NCI-H524 (cell line): Measurements from ENCODE around the gene CFAP73.
"Not testable (repeated sequence)": the region's sequence is repeated elsewhere in the genome, so short reads cannot be mapped to it uniquely, and the experiment has no call there.

Experiments used
- DNase-seq, 2 experiments: peaks; one replicate each; lab custom pipeline; 2025; lab: John Stamatoyannopoulos, UW

The CFAP73 gene

DNA sequence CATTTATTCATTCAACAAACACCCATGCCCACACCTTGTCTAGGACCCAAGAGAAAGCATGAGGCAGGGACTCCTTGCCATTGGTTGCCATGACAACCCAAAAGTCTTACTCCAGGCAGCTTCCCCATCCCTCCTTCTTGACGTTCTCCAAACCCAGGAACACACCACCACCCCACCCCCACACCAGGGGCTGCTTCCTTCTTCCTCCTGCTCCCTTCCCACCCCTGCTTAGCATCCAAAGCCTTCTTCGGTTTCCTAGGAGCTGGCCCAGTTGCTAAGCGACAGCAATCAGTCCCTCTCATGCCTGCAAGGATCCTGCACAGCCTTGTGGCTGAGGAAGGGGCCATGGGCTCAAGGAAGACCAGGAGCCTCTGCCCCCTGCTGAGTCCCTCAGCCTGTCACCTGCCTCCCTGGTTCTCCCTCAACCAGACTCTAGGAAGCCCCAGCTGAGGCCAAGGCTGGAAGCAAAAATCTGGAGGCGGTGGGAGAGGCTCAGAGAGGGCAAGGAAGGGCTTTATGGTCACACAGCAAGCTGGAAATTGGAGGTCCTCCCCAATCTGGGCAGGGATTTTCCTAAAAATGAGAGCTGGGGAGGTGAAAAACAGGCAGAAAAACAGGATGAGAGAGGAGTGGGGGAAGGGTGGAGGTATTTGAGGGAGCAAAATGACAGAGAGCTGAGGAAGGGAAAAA lies 29.4 kb upstream of the CFAP73 start:
- DNase-seq = peak in 1 of 2 experiments; percentile 17

GRCh38 chr12:113120670-113121370 lies 28.7 kb upstream of the CFAP73 start:
- DNase-seq = no peak

- no peak for DNase-seq
These were observed 21.7 kb upstream of the CFAP73 start for GRCh38 chr12:113127791-113128199.

DNA sequence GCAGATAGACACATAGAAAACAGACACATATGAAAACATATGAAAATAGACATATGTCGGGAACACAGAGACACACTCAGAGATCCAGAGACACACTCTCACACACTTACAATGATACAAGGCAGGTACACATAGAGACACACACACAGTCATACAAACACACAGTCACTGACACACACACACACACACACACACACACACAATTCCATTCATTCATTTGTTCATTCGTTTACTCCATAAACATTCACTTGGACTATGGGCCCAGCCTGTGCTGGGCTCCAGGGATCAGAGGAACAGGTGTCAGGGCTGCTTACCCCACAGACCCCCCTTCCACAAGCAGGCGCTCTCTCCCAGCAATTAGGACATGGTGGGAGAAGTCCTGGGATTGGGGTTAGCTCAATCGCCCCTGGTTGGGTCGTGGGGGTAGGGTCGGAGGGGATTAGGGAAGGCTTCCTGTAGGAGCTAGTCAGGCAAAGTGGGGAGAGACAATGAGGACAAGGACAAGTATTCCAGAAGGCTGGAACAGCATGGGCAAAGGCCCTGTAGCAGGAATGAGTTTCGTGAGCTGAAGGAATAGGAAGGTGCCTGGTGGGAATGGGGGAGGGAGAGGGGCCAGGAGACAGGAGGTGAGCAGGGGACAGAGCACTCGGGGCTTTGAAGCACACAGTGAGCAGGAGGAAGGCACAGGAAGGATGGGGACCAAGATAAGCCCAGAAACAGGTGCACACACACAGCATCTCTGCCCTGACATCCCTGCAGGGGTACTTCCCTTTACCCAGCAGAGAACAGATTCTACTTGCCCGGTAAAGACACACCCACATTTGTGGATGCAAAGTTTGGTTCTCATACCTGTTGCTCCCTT lies 20.5 kb upstream of the CFAP73 start:
- no peak for DNase-seq

DNA sequence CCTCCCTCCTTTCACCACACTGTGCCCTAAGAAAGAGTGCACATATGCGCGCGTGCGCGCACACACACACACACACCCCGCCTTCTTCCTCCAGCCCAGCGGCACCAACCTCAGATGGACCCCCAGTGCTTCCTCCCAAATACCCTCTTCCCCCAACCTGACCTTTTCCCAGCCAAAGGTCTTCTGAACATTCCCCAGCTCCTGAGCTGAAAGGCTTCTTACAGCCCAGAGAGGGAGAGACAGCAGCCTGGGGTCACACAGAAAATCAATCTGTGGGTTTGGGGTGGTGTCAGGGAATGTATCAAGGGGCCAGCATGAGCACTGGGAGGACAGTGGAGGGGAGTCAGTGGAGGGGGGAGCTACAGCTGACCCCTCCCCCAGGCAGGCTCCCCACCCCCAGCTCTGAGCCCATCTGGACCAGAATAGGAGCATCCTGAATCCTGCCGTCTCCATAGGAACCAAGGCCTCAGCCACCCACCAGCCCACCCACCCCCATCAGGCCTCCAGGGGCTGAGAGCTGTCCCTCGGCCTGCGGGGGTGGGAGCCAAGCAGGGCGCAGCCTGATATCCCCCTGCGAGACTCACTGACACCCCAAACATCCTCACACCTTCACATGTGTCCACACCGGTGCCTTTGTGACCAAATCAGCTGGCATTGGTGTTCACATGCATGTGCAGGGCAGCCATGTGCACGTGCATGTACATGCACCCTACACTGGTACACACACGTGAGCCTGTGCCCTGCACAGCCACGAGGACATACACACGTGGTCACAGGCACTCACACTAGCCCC lies 19.7 kb upstream of the CFAP73 start:
- DNase-seq = no peak

DNA sequence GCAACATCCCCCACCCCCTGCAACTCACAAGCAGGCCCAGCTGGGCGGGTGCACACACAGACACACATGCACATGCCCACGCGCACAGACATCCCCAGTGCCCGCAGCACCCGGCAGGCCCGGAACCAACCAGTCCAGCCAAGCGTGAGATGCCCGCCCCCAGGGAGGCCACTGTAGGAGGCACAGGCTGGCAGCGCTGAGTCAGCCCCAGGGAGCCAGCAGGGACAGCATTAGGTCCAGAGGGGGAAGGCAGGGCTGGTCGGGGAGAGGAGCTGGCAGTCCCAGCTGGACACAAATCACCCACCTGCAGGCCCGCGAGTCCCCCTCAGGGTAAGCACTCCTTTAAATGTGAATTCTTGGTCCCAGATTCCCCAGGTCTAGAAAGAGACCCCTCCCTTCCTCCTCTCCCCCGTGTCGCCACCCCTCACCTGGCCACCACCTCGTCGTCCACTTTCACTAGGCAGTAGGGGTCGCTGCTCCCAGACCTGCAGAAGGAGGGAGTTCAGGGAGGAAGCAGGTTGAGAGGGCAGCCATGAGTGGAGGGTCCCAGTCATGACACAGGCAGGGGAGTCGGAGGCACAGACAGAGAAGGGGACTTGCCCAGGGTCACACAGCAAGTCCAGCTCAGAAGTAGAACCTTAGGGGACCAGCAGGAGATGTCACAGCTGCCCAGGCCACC lies 18.9 kb upstream of the CFAP73 start:
- DNase-seq = no peak

GRCh38 chr12:113131556-113131955 lies 18.0 kb upstream of the CFAP73 start:
- no peak for DNase-seq

DNA sequence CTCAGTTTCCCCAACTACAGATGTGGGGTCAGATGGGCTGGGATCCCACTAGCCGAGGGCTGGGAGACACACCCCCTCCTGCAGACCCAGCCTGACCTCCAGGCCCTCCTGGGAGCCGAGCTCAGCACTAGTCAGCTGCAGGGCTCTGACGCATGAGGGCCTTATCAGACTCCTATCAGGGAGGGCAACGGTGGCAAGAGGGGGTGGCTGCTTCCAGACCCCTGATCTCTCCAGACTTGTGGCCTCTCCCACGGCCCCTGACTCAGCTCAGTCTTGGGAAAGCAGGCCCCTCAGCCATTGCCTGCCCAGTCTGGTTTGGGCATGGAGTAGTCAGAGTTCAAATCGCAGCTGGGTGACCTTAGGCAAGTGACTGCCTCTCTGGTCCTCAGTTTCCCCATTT lies 16.5 kb upstream of the CFAP73 start:
- DNase-seq = no peak

DNA sequence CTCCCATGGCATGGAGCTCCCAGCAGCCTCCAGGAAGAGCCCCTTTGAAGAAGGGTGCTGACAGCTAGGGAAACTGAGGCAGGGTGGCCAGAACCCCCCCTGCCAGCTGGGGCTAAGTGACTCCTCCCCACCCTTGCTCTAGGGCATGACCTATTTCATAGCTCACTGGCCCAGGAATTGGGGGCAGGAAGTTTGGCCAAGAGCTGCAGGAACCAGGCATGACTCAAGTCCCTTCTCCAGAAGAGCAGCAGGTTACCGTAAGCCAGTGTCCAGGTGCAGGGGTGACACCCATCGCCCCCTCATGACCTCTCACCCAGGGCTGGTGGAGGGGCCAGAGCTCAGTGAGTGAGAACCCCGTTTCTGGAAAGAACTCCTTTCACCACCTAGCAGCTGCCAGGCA lies 15.9 kb upstream of the CFAP73 start:
- no peak for DNase-seq

GRCh38 chr12:113134071-113134470 lies 15.5 kb upstream of the CFAP73 start:
- no peak for DNase-seq

DNA sequence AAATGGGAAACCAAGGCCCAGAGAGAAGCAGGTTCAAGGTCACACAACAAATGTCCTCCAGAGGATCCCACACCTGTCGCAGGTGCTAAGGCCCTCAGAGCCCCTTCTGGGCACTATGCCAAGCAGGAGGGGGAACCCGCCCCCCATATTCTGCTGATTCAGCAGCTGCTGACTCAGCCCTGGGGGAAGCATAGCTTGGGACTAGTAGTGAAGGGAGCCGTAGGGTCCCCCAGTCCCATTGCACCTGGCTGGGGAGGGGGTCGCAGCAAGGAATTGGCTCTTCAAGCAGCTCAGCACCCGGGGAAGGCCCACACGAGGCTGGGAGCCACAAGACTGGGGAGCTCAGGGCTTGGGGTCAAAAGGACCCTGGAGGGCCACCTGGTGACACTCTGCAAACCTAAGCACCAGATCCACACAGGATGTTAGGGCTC lies 15.0 kb upstream of the CFAP73 start:
- DNase-seq = no peak

- DNase-seq = peak in 1 of 2 experiments; percentile 49
These were observed 14.1 kb upstream of the CFAP73 start, which contains the start of gene RASAL1 for GRCh38 chr12:113135178-113136127. Gene RASAL1 (minus strand): TSS chr12:113135761. CDS start chr12:113135462, 299 bp downstream.

DNA sequence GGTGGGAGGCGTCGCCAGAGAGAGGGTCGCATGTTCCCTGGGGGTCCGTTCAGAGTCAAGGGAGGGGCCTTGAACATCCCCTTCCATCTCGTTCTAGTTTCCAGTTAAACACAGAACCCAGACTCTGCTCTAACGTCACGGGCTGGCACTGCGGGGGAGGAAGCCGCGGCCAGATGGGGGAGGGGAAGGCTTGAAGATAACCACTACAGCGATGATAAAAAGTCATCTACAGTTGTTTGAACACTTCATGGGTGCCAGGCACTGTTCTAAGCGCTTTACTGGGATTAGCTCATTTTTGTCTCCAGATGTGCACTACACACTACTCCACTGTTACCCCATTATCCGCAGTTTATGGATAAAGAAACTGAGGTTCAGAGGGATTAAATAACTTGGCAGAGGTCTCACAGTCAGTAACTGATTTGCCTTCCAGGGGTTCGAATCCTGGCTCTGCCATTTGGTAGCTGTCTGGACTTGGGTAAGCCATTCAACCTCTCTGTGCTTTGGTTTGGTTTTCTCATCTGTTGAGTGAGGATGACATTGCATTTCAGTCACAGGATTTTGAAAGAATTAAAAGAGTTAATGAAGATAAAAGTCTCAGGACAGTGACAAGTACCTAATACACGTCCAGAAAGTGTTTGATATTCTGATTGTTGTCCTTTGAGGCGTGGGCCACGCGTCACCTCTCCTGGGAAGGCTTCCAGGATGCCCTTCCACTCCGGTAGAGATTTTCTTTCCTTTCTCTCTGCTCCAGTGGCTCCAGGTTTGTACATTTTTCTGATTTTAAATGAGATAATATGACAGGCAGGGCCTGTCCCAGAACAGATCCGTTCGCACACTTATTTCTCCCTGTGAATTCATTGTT lies 13.2 kb upstream of the CFAP73 start:
- DNase-seq = no peak

DNA sequence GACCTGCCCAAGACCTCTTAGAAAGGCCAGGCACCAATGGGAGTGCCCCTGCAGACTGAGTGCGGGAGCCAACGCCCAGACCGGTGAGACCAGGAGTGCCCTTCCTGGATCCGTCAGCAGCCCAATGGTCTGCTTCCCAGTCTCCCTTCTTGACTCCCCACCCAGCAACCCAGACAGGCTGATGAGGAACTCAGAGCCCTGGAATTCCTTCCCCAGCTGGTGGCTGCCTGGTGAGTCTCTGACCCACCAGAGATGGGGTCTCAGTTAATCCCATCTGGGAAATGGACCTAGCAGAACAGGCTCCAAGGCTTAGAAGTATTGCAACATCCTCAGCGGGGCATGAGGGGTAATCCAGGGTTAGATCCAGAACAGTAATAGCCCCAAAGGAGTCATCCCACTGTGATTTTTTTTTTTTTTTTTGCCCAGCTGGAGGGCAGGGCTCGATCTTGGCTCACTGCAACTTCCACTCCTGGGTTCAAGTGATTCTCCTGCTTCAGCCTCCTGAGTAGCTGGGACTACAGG lies 12.5 kb upstream of the CFAP73 start:
- no peak for DNase-seq

DNA sequence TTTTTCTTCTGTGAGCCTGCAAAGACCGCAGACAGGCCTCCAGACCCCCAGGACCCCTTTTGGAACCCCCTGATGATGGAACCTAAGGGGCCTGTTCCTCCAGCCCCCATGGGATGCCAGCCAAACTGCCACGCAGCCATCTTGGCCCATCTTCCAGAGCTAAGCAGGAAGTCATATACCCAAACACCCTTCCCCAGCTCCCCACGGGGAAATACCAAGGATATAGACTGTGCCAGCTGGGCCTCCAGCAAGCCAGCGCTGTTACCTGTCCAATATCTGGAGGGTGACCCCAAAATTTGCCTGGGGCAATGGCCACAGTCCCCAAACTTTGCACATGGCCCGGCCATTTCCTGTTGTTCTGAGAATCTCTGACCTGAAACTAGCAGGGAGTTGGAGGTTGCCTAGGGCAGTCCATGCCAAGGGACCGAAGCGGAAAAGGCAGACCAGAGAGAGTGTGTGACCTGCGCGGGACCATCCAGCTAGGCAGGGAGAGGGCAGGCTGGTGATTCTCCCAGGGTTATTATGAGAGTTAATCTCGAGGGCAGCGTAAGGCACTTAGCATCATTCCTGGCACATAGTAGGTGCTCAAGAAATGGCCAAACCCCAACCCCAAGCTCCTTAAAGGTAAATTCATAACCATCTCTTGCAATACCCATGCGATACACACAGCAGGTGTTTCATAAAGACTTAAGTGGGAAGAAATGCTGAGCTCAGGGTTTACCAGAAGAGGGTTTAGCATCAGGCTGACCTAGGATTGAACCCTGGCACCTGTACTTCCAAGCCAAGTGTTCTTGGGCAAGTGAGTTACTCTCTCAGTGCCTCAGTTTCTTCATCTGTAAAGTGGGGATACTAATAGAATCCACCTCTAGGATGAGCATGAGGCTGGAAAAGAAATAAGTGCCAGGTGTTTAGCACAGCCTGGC lies 11.4 kb upstream of the CFAP73 start:
- no peak for DNase-seq

- no peak for DNase-seq
These were observed 10.7 kb upstream of the CFAP73 start for GRCh38 chr12:113138826-113139225.

GRCh38 chr12:113140706-113141105 lies 8.8 kb upstream of the CFAP73 start:
- no peak for DNase-seq

GRCh38 chr12:113141716-113142115 lies 7.8 kb upstream of the CFAP73 start:
- not testable (repeated sequence) for DNase-seq
